Small intestine (tissue), 7 donors: ENCODE data around the gene PRKCA. TPM values are rescaled to one million over a fixed set of nuclear protein-coding genes. Genes with fewer than 3 reads are reported as not detected.
"Not testable (repeated sequence)": the region's sequence is repeated elsewhere in the genome, so short reads cannot be mapped to it uniquely, and the experiment has no call there.

Experiments
- DNase-seq, 2 donors: peaks; one replicate each; pipeline versions ENCODE4 v3.0.0 to v3.0.0-alpha.2; 2013
- FAIRE-seq: peaks from 2 replicates; lab custom pipeline; 2012; peaks lifted over from hg19 to GRCh38; lab: Jason Lieb, UNC
- H3K27ac ChIP-seq, 3 donors: one replicate each; pipeline ENCODE4 v1.5.1; 2013; ENCODE audit warnings: low read length in 2 of 3, mild to moderate bottlenecking in 2 of 3, control low read depth in 1 of 3, inconsistent platforms in 1 of 3, low read depth in 1 of 3, moderate library complexity in 1 of 3
- H3K27me3 ChIP-seq, 3 donors: one replicate each; pipeline ENCODE4 v1.6.1; 2013; ENCODE audit warnings: low read length in 3 of 3, inconsistent platforms in 1 of 3; ENCODE audit not compliant: control insufficient read depth in 3 of 3, insufficient read depth in 3 of 3
- H3K36me3 ChIP-seq, 3 donors: one replicate each; pipeline ENCODE4 v1.6.1; 2013; ENCODE audit warnings: low read length in 3 of 3, inconsistent platforms in 1 of 3, low read depth in 1 of 3, mild to moderate bottlenecking in 1 of 3, moderate library complexity in 1 of 3; ENCODE audit not compliant: control insufficient read depth in 3 of 3, insufficient read depth in 2 of 3
- H3K4me1 ChIP-seq, 3 donors: one replicate each; pipeline ENCODE4 v1.6.1; 2013; ENCODE audit warnings: low read length in 2 of 3, inconsistent platforms in 1 of 3, low read depth in 1 of 3, mild to moderate bottlenecking in 1 of 3, moderate library complexity in 1 of 3; ENCODE audit not compliant: control insufficient read depth in 3 of 3, insufficient read depth in 2 of 3
- H3K4me3 ChIP-seq, 3 donors: one replicate each; pipeline ENCODE4 v1.5.1; 2013; ENCODE audit warnings: low read length in 3 of 3, control low read depth in 1 of 3, inconsistent platforms in 1 of 3, low read depth in 1 of 3, mild to moderate bottlenecking in 1 of 3, moderate library complexity in 1 of 3
- H3K9me3 ChIP-seq, 2 donors: one replicate each; pipeline ENCODE4 v1.6.1; 2013; ENCODE audit warnings: low read depth in 1 of 2, low read length in 1 of 2; ENCODE audit not compliant: control insufficient read depth in 2 of 2, insufficient read depth in 1 of 2
- WGBS, 3 donors: extraction: QIAGEN DNeasy Blood & Tissue Kit; methylation state at CpG; one replicate each; pipeline ENCODE4 v1.1.7; 2013; 5-methylcytosine and 5-hydroxymethylcytosine counted together
- polyA plus RNA-seq, 4 donors: library from polyadenylated mRNA; stranded (reverse) in 3 of 4; unstranded in 1 of 4; fragments of 200-250 nt in 3 of 4; fragments of 120-200 nt in 1 of 4; gene quantifications; one replicate each; pipeline versions ENCODE4 v1.2.1 to v1.2.3, GENCODE V29; 2013
- donor health status: healthy with polysubstance abuse.
- donor health status: control.
- donor health status: control.
- donor health status: Bipolar disorder and iron deficiency.
- donor health status: healthy.

Gene PRKCA
- polyA plus RNA-seq, 4 donors: 11.3 to 26.6 (median 22.9) TPM

DNA sequence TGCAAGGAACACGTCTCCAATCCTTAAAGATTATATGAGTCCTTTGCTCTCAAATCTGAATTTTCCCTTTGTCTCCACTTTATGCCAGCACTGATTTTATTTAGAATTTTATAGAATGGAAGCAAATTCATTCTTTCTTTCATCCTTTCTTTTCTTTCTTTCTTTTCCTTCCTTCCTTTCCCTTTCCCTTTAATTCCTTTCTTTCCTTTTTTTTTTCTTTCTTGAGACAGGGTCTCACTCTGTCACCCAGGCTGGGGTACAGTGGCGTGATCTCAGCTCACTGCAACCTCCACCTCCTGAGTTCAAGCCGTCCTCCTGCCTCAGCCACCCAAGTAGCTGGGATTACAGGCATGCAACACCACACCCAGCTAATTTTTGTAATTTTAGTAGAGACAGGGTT, 187.2 kb downstream of the PRKCA start:
- WGBS, 3 donors: 91 to 96% (median 91%) methylated on average over 3 of the region's 3 CpGs
- FAIRE-seq, H3K27me3 ChIP-seq, H3K9me3 ChIP-seq, DNase-seq, H3K36me3 ChIP-seq, H3K4me1 ChIP-seq, H3K4me3 ChIP-seq: not testable (repeated sequence)
- H3K27ac ChIP-seq: peak overlapping the region in 1 of 3 donors; percentile 24

DNA sequence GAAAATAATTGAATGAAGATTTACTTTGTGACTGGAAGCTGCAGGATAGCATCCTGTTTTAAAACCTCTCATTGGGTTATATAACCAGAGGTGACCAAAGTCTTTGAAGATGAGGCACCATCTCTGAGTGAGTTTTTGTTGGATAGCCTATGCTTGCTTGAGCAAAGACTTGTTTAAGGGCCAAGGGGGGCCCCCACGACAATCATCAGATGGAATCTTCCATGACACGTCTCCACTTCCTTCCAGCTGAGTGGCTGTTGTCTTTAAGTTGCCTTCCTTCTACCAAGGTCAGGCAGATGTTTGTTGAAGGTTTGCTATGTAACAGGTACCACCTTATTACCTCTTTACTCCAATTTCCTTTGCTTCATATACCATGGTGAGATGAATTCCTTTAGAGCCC, 188.8 kb downstream of the PRKCA start:
- DNase-seq (no peak), FAIRE-seq (no peak)
- H3K36me3 ChIP-seq: peaks cover 0 to 3% (median 2%) of the 10 kb centered on the region in 3 donors
- no peaks in the 10 kb centered on the region for H3K9me3 ChIP-seq
- 66 to 82% (median 72%) methylated on average over 2 of the region's 2 CpGs for WGBS, 3 donors
- H3K4me3 ChIP-seq: no peak overlapping the region
- H3K27me3 ChIP-seq: no peaks in the 10 kb centered on the region
- H3K27ac ChIP-seq: no peak overlapping the region
- H3K4me1 ChIP-seq: peaks cover 0 to 9% (median 3%) of the 10 kb centered on the region in 3 donors

- DNase-seq (no peak), FAIRE-seq (no peak)
- WGBS, 3 donors: 85 to 94% (median 90%) methylated on average over 3 of the region's 3 CpGs
- peaks cover 0 to 9% (median 3%) of the 10 kb centered on the region in 3 donors for H3K4me1 ChIP-seq
- H3K9me3 ChIP-seq: no peaks in the 10 kb centered on the region
- no peak overlapping the region for H3K27ac ChIP-seq
- H3K36me3 ChIP-seq: peaks cover 0 to 3% (median 2%) of the 10 kb centered on the region in 3 donors
- H3K4me3 ChIP-seq: no peak overlapping the region
- no peaks in the 10 kb centered on the region for H3K27me3 ChIP-seq
Observed at GRCh38 chr17:66491665-66492064, 189.3 kb downstream of the PRKCA start.

DNA sequence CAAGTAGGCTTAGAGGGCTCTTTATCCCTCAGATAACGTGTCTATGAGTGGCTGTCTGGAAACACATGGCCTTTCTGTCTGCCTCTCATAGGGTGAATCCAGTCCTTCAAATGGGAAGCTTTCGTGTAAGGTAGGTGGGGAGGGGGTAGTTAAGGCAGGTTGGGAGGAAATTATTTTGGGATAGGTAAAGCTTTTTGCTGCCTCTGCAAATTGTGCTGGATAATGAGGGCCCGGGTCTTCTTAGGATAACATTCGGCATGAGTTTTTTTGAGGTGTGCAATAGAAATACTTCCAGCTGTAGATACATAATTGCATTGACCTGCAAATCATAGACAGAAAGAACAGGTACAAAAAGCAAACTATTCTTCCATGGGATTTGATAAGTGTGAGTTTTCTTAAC, 189.7 kb downstream of the PRKCA start:
- Histone ChIP-seq H3K9me3 (no peaks in the 10 kb centered on the region), H3K4me3 (no peak overlapping the region), H3K27ac (no peak overlapping the region), H3K36me3 (peaks cover 0 to 3% (median 2%) of the 10 kb centered on the region in 3 donors), H3K4me1 (peaks cover 0 to 9% (median 3%) of the 10 kb centered on the region in 3 donors), H3K27me3 (no peaks in the 10 kb centered on the region)
- no peak for FAIRE-seq
- DNase-seq: no peak
- 93 to 96% (median 95%) methylated on average over 4 of the region's 4 CpGs for WGBS, 3 donors

- H3K36me3 ChIP-seq: peaks cover 0 to 3% (median 2%) of the 10 kb centered on the region in 3 donors
- WGBS, 3 donors: 37 to 57% (median 55%) methylated on average over 6 of the region's 6 CpGs
- no peaks in the 10 kb centered on the region for H3K9me3 ChIP-seq
- FAIRE-seq (no peak), DNase-seq (no peak)
- H3K4me1 ChIP-seq: peaks cover 0 to 5% (median 3%) of the 10 kb centered on the region in 3 donors
- H3K4me3 ChIP-seq: no peak overlapping the region
- H3K27ac ChIP-seq: no peak overlapping the region
- H3K27me3 ChIP-seq: no peaks in the 10 kb centered on the region
Observed at GRCh38 chr17:66492561-66493005, 190.2 kb downstream of the PRKCA start.

DNA sequence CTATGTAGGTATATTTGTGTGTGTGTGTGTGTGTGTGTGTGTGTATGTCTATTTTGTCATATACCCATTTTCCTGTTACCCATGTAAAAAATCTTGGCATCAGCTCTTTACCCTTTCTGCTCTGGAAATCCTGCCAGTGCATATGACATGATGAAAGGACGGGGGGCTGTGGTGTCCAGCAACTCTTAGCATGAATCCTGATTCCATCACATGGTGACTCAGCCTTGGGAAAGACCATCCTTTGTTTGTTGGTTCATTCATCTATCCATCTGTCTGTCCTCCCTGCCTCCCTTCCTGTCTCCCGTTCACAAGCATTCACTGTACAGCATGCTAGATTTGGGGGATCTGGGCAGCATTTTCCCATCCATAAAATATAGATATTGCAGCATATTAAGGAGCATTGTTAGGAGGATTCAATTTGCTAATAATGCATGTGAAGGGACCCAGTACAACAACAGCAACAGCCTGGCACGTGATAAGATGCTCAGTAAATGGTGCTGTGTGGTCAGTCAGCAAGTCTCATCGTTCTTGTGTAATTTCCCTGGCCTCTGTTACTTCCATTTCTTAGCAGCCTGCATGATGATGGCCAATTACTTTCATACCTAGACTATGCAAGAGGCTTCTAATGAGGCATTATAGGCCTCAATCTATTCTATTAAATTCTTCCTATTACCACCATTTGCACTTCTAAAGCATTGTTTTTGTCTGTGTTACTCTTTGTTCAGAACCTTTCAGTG, 191.0 kb downstream of the PRKCA start:
- no peaks in the 10 kb centered on the region for H3K9me3 ChIP-seq
- WGBS, 3 donors: 64 to 77% (median 72%) methylated on average over 4 of the region's 4 CpGs
- no peak for FAIRE-seq

GRCh38 chr17:66494023-66494803, 191.8 kb downstream of the PRKCA start:
- H3K4me3 ChIP-seq: no peak overlapping the region
- peaks cover 2 to 5% (median 3%) of the 10 kb centered on the region in 3 donors for H3K36me3 ChIP-seq
- DNase-seq (no peak), FAIRE-seq (no peak)
- H3K27me3 ChIP-seq: no peaks in the 10 kb centered on the region
- no peak overlapping the region for H3K27ac ChIP-seq
- WGBS, 3 donors: 78 to 86% (median 79%) methylated on average over 5 of the region's 5 CpGs
- H3K9me3 ChIP-seq: no peaks in the 10 kb centered on the region
- peaks cover 0 to 3% (median 0%) of the 10 kb centered on the region in 3 donors for H3K4me1 ChIP-seq

More for the DNA sequence above, 191.0 kb downstream of the PRKCA start:
- Histone ChIP-seq H3K27ac (no peak overlapping the region), H3K4me3 (no peak overlapping the region), H3K27me3 (no peaks in the 10 kb centered on the region), H3K4me1 (peaks cover 0 to 3% (median 2%) of the 10 kb centered on the region in 3 donors), H3K36me3 (peaks cover 0 to 5% (median 2%) of the 10 kb centered on the region in 3 donors)
- DNase-seq: no peak

DNA sequence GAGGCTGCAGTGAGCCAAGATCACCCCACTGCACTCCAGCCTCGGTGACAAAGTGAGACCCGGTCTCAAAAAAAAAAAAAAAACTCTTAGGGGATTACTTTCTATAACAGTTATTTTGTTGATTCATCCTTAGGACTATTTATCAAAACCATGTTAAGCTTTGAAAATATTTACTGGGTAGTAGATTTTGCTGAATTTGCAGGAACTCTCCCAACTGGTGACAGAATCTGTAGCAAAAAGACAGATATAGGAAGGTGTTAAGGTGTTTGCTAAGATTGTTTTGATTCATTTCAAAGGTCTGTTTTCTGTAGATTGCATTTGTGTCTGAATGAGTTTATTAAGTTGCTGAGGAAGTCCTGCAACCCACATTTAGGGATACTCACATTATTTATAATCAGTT, 192.6 kb downstream of the PRKCA start:
- peaks cover 0 to 3% (median 0%) of the 10 kb centered on the region in 3 donors for H3K4me1 ChIP-seq
- no peak overlapping the region for H3K4me3 ChIP-seq
- peaks cover 2 to 5% (median 3%) of the 10 kb centered on the region in 3 donors for H3K36me3 ChIP-seq
- DNase-seq: no peak
- H3K27me3 ChIP-seq: no peaks in the 10 kb centered on the region
- WGBS, 3 donors: 67 to 97% (median 87%) methylated on average over 2 of the region's 2 CpGs
- no peak for FAIRE-seq
- no peak overlapping the region for H3K27ac ChIP-seq
- H3K9me3 ChIP-seq: no peaks in the 10 kb centered on the region
